GM19463 (cell line): Measurements from ENCODE around the gene SEMA4G.
"Not testable (repeated sequence)": the region's sequence is repeated elsewhere in the genome, so short reads cannot be mapped to it uniquely, and the experiment has no call there.

ENCODE experiments used
- ATAC-seq: cut with Tn5 transposase; IDR thresholded peaks from one replicate; pipeline ENCODE4 v1.9.1; 2021; ENCODE audit warnings: mild to moderate bottlenecking, moderate library complexity; ENCODE audit not compliant: unreplicated experiment

Gene SEMA4G

DNA sequence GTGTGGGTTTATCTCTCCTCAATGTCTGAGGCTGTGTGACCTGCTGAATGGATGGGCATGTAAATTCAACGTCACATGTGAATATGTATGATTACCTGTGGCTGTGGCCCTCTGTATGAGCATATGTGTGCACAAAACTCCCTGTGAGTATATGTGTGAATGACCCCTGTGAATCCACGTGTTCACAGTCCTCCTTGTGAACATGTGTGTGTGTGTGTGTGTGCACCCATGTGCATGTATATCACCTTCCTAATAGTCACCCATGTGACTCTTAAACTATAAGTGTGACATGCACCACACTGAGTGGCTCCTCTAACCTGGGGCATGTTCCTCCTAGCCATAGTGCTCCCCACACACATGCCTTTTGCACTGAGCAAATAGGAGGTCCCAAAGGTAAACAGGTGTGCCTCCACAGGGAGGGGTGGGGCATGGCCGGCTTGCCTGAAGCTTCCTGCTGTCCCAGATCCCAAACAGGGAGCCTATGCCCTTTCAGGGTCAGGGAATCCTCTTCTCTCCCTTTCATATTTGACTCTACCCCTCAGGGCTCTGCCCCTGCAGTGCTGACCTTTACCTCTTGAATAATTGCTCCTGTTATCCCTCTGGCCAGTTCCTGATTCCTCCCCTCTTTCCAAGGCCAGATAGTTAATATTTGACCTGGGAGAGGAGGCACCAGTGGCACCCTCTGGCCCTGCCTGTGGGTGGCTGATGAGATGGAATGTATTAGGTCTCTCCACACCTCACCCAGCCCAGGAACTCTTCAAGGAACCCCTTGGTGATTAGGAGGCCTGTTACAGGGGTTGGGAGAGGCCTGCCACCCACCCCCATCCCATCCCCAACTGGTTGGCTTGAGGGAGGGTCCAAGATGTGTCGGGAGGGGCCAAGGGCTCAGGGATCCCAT, 1.9 kb downstream of the SEMA4G start:
- no peak for ATAC-seq

GRCh38 chr10:100972115-100972903, 3.0 kb downstream of the SEMA4G start:
- ATAC-seq, result no peak

- ATAC-seq, result no peak
These were observed 3.7 kb downstream of the SEMA4G start for GRCh38 chr10:100972904-100973535.

DNA sequence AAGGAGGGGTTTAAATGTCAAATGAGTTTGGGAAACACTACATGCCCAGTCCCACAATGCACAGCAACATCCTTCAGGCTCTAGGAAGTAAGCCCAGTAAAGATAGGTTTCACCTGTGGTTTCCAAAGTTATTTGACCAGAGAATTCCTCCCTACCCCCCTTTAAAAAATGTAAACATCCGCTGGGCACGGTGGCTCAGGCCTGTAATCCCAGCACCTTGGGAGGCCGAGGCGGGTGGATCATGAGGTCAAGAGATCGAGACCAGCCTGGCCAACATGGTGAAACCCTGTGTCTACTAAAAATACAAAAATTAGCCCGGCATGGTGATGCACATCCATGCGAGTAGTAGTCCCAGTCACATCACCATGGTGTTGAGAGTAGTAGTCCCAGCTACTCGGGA, 6.1 kb downstream of the SEMA4G start:
- ATAC-seq, result not testable (repeated sequence)

- ATAC-seq, result no peak
These were observed 7.6 kb downstream of the SEMA4G start for GRCh38 chr10:100976906-100977305.

GRCh38 chr10:100977436-100977835, 8.1 kb downstream of the SEMA4G start:
- no peak for ATAC-seq

GRCh38 chr10:100978121-100978900, 9.0 kb downstream of the SEMA4G start:
- no peak for ATAC-seq

DNA sequence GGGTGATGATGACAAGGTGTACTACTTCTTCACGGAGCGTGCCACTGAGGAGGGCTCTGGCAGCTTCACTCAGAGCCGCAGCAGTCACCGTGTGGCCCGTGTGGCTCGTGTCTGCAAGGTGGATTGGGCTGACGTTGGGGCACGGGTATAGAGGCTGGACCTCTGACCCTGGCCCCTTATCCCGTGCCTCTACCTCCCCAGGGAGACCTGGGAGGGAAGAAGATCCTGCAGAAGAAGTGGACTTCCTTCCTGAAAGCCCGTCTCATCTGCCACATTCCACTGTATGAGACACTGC, 9.5 kb downstream of the SEMA4G start:
- no peak for ATAC-seq

GRCh38 chr10:100979791-100980272, 10.5 kb downstream of the SEMA4G start:
- ATAC-seq, result no peak

DNA sequence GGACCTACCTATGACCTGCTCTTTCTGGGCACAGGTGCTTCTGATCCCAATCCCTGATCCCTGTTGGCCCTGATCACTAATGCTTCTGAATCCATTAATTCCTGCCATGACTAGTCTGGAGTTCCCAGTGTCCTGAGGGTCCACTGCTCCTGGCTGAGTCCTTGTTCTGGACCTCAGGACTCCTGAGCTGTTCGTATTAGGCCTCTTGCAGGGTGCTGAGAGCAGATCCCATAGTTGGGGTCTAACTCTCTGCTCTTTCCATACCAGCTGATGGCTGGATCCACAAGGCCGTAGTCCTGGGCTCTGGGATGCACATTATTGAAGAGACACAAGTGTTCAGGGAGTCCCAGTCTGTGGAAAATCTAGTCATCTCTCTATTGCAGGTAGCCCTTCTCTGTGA, 11.0 kb downstream of the SEMA4G start:
- ATAC-seq, result no peak

GRCh38 chr10:100980711-100981110, 11.4 kb downstream of the SEMA4G start:
- ATAC-seq, result no peak

GRCh38 chr10:100981178-100981772, 12.0 kb downstream of the SEMA4G start:
- no peak for ATAC-seq

DNA sequence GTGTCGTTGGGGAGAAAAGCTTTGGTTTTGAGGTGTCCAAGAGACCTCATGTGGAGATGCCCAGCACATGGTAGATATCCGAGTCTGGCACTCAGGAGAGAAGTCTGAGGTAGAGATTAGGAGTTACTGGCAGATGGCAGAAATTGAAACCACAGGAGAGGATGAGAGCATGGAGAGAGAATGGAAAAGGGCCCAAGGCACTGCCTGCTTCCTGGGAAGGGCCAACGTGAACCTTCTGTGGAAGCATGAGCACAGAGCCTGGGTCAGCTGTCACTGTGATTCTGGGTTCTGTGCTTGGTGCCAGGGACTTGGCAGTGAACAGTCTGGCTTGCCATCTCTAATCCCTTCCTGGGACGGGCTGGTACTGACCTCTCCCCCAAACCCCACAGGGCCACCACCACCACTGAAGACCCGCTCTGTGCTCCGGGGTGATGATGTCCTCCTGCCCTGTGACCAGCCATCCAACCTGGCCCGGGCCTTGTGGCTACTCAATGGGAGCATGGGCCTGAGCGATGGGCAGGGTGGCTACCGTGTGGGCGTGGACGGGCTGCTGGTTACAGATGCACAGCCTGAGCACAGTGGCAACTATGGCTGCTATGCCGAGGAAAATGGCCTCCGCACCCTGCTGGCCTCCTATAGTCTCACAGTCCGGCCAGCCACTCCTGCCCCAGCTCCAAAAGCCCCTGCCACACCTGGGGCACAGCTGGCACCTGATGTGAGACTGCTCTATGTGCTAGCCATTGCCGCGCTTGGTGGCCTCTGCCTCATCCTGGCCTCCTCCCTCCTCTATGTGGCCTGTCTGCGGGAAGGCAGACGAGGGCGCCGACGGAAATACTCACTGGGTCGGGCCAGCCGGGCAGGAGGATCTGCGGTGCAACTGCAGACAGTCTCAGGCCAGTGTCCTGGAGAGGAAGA, 13.9 kb downstream of the SEMA4G start:
- no peak for ATAC-seq

- ATAC-seq, result no peak
These were observed 14.8 kb downstream of the SEMA4G start for GRCh38 chr10:100983868-100984671.

- no peak for ATAC-seq
These were observed 15.4 kb downstream of the SEMA4G start for GRCh38 chr10:100984672-100985177.

DNA sequence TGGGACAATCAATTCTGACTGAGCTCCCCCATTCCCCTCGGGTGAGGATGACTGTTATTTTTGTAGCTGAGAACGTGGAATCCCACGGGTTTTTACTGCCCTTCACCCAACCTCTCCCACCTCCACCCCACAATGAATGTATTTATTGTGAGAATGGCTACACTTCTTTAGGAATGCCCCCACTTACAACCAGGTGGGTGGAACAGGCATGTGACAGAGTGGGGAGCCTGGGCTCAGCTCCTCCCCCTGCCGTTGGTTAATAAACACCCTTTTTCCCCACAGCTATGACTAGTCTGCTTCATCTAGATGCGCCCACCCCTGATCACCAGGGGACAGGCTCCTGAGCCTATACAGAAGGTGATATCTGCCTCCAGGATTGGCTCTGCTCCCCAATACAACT, 16.0 kb downstream of the SEMA4G start:
- ATAC-seq, result no peak

- no peak for ATAC-seq
These were observed 17.3 kb downstream of the SEMA4G start for GRCh38 chr10:100986623-100986951.

GRCh38 chr10:100986952-100987684, 17.8 kb downstream of the SEMA4G start, which contains the start of the genes MRPL43 and TWNK:
Gene MRPL43 (minus strand): TSS chr10:100987497. CDS start chr10:100987443, 54 bp downstream.
Gene TWNK (plus strand): TSS chr10:100987543. CDS start chr10:100988211, 668 bp downstream.
- ATAC-seq, result peak; percentile 85
